Measurements from ENCODE around the gene RASGEF1C. TPM values are rescaled to one million over a fixed set of nuclear protein-coding genes. Genes with fewer than 3 reads are reported as not detected.

The RASGEF1C gene
- total RNA-seq, 2 experiments from 2014 or later: not detected

DNA sequence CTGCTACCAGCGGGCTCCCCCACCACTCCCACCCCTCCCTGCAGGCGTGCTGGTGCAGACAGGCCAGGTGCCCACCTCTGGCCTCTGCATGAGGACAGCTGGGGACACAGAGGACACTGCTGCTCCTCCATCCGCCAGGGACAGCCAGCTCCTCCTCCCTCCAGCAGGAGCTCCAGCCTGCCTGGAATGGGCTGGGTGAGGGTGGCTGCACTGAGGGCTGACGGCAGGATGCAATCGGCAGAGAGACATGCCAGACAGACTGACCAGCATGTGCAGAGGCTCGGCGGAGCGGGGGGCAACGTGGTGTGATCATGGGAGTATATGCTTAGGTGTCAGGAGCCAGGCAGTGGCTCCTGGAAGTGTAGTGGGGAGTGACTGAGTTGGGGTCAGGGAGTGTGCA lies 68.4 kb downstream of the RASGEF1C start:
- POLR2A ChIA-PET: no interaction called here
- CTCF ChIA-PET: interaction anchor here (0.6 kb wide), 1 partner anchor 596 kb away, joined by 3 read pairs; no protein-coding TSS in a partner anchor

DNA sequence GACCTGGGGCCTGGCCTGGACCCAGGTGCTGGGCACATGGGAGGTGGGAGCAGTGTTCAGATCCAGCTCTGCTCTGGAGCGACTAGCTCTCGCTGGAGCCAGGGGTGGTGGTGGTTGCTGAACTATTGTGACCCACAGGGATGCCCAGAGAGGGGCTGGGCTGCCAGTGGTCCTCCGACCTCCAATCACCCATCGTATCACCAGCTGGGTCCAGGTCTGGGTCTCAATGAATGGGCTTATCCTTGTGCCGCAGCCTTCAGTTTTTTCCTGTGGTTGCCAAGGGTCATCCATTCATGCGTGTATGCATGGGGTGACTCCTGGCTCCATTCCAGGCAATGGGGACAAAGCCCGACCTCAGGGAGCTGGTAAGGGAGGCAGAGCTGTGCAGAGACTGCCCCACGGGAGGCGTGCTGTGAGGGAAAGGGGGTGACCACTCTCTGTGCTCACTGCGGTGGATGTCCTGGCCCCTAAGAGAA lies 68.9 kb downstream of the RASGEF1C start:
- POLR2A ChIA-PET: no interaction called here
- CTCF ChIA-PET: interaction anchor here (0.6 kb wide), 1 partner anchor 596 kb away, joined by 3 read pairs; no protein-coding TSS in a partner anchor

DNA sequence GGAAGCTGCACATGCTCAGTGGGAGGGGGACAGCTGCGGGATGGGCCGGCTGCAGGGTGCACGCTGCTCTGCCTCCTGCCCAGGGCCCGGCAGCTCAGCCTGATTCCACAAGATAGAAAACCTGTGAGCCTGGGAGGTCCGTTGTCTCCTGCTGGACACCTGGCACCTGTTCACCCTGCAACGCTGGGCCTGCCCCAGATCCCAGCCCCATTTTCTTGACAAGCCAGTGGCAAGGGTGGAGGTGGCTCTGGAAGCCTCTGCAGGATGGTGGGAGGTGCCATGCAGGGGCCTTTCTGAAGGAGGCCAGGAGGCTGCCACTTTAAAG lies 69.3 kb downstream of the RASGEF1C start:
- POLR2A ChIA-PET: no interaction called here

DNA sequence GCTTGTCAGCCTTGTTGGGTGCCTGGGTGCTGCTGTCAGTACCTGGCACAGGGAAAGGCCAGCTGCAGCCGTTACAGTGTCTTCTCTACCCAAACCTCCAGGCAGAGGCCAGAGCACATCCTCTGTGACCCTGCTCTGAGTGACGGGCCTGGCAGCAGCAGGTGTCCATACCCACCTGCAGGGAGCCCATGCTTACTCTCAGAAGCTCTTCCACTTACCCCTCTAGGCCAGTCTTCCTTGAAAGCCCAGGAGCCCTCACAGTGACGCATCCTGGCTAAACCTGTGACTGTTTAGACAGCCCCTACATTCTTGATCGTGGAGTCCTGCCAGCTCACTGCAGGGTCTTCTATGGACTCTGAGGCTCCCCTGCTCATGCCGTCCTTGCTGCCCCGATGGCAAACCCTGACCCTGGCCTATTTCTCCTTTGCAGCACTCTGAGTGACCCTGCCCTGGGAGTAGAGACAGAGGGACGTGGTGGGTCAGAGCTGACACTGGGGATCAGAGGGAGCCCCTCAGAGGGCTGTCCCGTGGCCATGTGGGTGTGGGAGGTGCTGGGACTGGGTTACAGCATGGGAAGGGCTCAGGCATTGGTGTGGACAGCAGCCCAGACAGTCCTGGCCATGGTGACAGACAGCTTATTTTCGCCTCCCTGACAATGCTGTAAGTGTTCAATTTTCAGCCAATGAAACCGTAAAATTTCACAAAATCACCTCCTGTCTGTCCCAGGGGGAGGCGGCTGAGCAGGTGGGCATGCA lies 69.9 kb downstream of the RASGEF1C start:
- POLR2A ChIA-PET: no interaction called here
- CTCF ChIA-PET: no interaction called here

More for the DNA sequence above, 69.3 kb downstream of the RASGEF1C start:
- CTCF ChIA-PET: no interaction called here

DNA sequence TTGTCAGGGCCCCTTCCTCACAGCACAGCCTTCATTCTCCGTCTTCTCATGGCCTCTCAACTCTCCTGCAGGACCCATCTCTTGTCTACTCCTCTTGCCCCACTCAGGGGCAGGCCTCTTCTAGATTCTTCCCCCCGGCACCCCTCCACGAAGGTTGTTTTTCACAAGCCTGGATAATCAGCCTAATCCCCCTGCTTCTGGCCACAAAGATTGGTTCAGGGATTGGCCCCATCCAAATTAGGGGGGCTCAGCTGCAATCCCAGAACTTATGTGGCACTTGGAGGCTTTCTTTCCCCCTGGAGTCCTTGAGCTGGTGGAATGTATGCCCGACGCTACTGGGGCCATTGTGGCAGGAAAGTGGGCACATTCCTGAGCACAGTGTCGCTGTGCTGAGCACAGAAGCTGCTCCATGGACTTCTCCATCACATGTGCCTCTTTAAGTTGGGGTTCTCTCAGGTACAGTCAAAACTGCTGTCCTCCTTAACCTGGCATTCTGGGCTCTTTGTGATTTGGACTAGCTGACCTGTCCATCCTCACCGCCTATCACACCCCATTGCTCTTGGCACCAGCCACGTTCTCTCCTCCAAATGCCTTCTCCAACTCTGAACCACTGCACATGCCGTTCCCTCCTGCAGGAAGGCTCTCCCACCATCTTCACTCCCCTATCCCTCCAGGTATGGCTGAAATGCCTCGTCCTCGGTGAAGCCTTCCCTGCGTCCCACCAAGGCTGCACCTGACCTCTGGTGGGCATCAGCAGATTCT lies 70.6 kb downstream of the RASGEF1C start:
- POLR2A ChIA-PET: no interaction called here
- CTCF ChIA-PET: no interaction called here

DNA sequence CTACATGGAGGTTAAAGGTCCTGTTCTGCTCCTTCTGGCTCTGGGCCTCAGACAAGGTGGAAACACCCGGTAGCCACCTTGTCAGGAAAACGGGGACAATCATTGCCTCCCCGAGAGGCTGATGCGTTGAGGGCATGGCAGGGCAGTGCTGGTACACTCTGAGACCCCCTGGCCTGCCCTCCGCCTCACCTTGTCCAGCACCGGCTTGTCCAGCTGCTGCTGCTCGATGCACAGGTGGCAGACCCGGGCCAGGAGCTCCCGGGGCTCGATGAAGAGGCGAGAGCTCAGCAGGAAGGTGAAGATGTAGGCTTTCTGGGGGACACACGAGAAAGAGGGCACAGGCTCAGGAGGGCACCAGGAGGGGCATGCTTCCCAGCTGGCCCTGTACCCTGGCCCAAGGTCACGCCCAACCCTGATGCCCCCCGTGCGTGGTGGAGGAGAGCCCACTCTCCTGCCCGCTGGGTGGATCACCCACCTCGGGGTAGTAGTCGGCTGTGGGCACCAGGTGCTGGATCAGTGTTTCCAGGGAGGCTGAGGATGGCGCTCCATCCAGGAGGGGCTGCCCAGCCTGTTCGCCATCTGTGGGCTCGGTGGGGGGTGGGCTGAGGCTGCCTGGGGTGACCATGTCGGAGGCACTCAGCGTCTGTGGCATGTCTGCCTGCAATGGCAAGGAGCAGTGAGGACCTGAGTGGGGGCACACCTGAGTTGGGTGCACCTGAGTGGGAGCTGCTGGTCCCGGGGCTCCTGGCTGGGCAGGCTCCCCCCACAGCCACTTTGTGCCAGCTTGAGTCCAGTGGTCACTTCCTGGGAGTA lies 71.4 kb downstream of the RASGEF1C start:
- ChIA-PET POLR2A (no interaction called here), CTCF (no interaction called here)

DNA sequence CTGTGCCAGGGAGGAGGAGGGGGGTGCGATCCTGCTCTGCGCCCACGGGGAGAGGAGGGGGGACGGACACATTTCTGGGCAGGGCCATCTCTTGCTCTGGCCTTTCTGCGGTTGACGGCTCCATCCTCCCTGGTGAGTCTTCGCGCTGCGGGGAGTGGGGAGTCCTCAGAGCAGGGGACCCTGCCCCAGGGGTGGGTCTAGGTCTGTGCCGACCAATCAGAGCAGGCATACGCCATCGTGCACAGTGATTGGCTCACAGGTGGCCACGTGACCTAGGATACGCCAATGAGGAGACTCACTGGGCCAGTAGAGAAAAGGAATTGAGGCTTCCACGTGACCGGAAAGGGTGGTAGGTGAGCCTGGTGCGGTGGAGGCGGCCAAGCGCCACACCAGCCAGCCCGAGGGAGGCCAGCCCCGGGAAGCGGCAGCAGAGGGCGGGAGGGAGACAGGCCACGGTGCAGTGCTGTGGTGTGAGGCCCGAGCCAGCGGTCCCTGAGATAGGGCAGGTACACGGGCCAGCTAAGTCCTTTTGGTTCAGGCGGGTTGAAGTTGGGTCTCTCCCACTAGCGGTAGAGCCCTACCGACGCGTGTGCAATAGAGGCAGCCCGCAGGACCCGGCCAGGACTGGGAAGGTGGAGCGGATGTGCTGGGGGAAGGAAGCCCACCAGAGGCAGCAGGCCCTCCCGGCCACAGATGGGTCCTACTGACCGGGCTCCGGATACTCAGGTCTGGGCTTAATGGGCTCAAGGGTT lies 72.2 kb downstream of the RASGEF1C start:
- ChIA-PET POLR2A (no interaction called here), CTCF (no interaction called here)

DNA sequence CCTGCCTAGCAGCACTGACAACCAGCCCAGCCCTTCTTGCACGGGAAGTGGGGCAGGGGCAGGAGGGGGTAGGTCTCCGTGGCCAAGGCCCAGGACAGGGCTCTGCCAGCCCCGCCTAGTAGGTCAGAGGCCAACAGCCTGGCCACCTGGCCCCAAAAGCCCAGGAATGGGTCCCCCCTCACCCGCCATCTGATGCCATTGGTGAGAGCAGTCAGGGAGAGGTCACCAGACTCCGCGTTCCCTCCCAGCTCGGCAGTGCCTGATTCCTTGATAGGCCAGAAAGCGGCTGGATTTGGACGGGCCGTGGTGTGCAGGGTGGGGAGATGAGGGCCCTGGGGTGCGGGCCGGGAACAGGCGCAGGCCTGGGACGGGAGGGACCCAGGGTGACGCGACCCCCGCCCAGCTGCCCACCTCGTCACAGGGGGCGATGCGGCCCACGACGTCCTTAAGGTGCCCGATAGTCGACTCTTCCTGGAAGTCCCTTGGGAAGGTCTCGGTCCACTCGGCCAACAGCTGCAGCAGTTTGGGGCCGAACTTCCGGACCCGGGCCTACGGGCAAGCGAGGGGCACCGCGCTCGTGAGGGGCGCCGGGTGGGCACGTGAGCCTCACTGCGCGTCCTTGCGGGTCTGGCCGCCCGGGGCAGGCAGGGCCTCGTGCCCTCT lies 72.9 kb downstream of the RASGEF1C start:
- CTCF ChIA-PET: interaction anchor here (0.7 kb wide), 1 partner anchor 75 kb away, joined by 3 read pairs; no protein-coding TSS in a partner anchor
- POLR2A ChIA-PET: no interaction called here

DNA sequence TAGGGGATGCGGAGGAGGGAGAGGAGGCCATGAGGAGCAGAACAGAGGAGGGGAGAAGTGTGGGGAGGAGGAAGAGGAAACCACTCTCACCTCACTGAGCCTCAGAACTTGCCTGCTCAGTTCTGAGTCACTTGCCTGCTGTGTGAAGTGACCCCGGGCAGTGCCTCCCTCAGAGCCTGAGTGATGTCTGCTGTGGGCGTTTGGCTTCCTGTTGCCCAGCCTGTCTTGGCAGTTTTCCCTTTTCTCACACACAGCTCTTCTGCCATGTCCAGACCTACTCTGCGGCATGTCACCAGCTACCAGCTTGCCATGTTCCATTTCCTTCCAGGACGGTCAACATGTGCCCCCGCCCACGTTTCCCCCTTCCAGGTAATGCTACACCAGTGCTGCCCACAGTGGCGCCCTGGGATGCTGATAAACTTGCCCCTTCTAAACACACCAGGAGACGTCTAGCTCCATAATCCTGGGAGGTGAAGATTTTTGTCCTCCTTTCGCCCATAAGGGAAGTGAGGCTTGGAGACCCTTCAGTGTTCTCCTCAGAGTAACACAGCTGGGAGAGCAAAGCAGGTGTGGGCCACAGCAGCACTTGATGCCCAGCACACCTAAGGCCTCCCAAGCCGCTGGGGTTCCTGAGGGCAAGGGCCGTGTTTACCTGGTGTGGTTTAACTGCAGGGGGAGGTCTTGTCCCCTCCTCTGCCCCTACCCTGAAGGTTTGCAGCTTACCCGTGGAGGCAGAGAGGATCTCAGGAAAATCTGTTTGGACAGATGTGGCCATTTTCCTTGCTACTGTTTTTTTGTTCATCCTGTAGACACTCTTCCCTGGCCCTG lies 73.7 kb downstream of the RASGEF1C start:
- CTCF ChIA-PET: interaction anchor here (0.7 kb wide), 1 partner anchor 76 kb away, joined by 3 read pairs; no protein-coding TSS in a partner anchor
- POLR2A ChIA-PET: no interaction called here

DNA sequence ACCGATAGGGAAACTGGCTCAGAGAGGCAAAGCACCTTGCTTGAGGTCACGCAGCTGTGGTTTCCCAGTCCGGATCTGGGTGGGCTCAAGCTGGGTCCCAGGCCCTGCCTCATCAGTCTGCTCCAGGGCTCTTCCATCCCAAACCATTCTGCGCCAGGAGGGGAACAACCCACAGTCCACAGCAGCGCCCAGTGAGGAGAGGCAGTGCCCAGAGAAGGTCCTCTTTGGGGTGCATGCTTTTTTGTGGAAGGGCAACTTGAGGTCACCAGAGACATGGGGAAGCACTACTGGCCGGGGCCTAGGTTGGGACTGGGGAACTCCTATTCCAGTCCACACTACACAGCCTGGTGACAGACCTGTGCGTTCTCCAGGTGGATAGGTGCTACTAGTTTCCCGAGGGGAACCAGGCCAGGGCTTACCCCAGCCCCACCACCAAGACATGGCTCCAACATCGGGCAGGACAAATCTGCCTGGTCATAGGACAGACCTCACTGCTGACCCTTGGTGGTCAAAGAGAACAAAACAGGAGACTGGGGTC lies 75.0 kb downstream of the RASGEF1C start:
- ChIA-PET POLR2A (no interaction called here), CTCF (no interaction called here)

DNA sequence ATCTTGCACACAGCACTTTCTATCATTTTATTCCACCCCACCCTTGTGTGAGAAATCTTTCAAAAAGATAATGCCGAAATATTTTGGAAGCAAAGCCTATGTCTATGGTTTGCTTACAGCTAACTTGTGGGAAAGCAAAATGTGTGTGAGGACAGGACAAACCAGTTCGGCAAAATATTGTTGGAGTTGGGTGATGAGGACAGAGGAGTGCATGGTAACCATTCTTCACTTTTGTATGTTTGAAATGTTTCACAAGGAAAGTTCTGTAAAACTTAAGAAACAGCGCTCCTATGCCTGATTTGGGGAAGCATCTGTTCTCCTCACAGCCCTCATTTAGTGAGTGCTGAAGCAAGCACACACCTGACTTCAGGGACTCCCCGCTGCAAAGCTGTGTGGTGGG lies 75.5 kb downstream of the RASGEF1C start:
- CTCF ChIA-PET: no interaction called here

DNA sequence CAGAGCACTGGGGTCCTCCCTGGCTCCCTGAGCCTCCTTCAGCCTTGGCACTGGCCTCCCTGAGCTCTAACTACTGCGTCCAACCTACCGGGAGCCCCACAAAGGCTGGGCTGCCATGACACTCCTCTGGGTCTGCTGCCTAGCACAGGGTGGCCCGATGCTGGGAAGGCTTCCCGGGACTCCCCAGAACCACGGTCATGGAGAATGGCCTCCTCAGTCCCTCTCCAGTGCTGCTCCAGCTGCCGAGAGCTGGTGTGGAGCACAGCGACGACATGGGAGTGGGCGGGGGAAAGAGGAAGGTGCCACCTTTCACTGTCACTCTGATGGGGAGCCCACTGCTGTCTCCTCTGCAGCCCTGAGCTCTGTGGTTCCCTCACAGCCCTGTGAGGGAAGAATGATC lies 76.0 kb downstream of the RASGEF1C start:
- ChIA-PET CTCF (no interaction called here), POLR2A (no interaction called here)

More for the DNA sequence above, 75.5 kb downstream of the RASGEF1C start:
- POLR2A ChIA-PET: no interaction called here

DNA sequence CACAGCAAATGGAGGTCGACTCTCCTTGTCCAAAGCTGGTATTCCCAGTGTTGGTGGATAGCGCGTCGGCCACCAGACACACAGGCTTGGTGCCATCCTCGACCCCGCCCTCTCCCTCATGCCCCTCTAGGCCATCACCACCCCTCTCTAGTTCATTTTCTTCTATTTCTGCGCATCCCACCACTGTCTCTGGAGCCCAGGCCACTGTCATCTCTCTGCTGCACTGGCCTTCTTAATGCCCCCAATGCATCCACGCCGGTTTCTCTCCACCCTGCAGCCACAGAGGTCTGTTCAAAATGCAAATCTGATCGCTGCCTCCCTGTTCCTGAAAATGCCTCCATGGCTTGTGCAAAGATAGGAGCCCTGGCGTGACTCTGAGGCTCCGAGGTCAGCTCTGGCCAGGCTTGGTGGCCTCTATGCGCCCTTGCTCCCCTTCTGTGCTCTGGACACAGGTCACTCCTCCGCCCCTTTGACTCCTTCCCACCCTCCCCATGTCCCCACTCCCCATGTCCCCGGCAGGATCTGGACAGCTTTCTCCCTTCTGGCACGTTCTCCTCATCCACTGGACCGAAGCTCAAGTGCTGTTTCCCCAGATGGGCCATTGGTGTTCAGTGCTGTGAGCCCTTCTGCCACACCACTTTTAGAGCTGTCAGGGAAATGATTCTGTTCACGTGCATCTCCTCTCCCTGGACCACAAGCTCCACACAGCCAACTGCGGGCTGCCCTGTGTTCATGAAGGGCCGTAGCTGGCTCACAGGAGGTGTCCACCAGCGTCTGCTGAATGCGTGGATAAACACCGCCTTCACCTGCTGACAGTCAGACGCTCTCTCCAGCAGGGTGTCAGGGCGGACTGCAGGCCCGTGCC lies 77.9 kb downstream of the RASGEF1C start:
- CTCF ChIA-PET: no interaction called here

DNA sequence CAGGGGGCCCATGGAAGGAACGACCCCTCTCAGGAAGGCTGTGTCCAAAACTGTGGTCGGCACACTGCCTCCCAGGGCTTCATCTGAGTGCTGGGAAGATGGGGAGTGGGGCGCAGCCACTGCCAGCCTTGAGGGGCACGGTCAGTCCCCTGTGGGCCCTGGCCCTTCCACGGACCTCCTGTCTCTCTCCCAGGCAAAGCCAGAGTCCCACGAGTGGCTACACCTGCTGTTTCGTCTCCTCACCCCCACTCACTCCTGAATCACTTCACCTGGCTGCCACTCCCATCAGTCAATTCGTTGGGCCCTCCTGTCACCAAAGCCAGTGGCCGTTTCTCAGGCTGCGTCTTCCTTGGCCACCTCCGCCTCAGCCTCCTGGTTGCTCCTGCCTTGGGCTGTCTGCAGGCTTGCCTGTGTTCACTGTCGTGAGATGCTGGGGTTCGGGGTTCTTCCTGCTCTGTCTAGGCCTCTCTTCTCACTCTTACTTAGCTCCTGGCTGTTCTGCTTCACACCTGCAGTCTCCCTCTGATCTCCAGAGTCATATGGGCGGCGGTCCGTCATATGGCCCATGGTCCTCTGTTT lies 78.6 kb downstream of the RASGEF1C start:
- CTCF ChIA-PET: no interaction called here
- POLR2A ChIA-PET: no interaction called here

More for the DNA sequence above, 77.9 kb downstream of the RASGEF1C start:
- POLR2A ChIA-PET: no interaction called here

DNA sequence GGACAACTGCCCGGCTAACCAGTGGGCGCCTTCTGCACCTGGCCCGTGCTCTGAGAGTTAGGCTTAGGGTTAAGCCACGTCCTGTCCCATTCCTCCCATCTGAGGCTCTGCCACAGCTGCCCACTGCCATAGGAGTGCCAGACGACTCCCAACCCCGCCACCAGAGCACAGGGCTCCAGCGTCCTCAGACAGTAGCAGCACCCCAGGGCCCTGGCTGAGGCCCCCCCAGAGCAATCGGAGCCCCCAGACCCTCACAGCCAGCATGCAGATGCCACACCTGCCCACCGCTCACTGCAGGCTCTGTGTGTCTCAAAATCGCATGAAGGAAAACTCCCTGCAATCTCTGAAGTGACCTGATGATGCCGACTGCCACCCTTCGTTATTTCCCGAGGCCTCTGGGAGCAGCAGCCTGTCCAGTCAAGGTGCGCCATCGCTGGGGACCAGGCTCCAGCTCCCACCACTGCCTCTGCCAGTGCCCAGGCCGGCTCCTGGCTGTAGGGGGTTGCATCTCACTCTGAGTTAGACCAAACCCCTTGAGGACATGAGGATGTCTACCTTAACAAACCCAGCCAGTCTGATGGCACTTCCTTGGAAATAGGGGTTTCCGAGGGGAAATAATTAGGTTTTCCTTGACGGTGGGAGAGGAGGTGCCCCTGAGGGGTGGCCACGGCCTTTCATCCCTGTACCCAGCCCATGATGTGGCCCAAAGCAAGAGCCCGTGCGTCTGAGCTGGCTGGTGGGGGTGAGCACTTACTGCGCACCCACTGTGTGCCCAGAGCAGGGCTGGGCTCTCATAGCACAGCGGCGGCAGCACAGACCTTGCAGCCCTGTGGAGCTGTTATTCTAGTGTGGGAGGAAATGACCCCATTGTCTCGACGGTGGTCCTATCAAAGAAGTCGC lies 79.5 kb downstream of the RASGEF1C start:
- POLR2A ChIA-PET: no interaction called here
- CTCF ChIA-PET: interaction anchor here (1.0 kb wide), 1 partner anchor 199 kb away, joined by 3 read pairs; no protein-coding TSS in a partner anchor

All from activated CD8-positive, alpha-beta memory T cell treated with anti-CD3 and anti-CD28 coated beads for 36 hours (primary cell).